Stimulated activated CD8-positive, alpha-beta memory T cell treated with anti-CD3 and anti-CD28 coated beads, Interleukin-12 subunit alpha, Interleukin-12 subunit beta, amount 100 ng/mL, for 1 hour (primary cell): ENCODE data around the gene MAN1A1.

ENCODE experiments used
- DNase-seq: peaks from one replicate; pipeline ENCODE4 v3.0.0-alpha.2; 2020; ENCODE audit warnings: low read depth

The MAN1A1 gene

GRCh38 chr6:119233312-119233984, 116.1 kb downstream of the MAN1A1 start:
- DNase-seq: no peak

- no peak for DNase-seq
Measured at GRCh38 chr6:119231394-119231793, 118.2 kb downstream of the MAN1A1 start.

- no peak for DNase-seq
Measured at GRCh38 chr6:119230160-119230559, 119.4 kb downstream of the MAN1A1 start.

GRCh38 chr6:119227377-119227776, 122.2 kb downstream of the MAN1A1 start:
- DNase-seq: no peak

- DNase-seq: no peak
Measured at GRCh38 chr6:119226089-119226488, 123.5 kb downstream of the MAN1A1 start.

- DNase-seq: no peak
Measured at GRCh38 chr6:119224095-119224701, 125.4 kb downstream of the MAN1A1 start.

- no peak for DNase-seq
Measured at GRCh38 chr6:119220452-119220851, 129.1 kb downstream of the MAN1A1 start.

- no peak for DNase-seq
Measured at GRCh38 chr6:119218548-119218947, 131.0 kb downstream of the MAN1A1 start.

- no peak for DNase-seq
Measured at GRCh38 chr6:119215885-119216590, 133.5 kb downstream of the MAN1A1 start.

- no peak for DNase-seq
Measured at GRCh38 chr6:119215309-119215708, 134.3 kb downstream of the MAN1A1 start.

GRCh38 chr6:119210596-119210995, 139.0 kb downstream of the MAN1A1 start:
- DNase-seq: no peak

GRCh38 chr6:119209452-119210205, 139.9 kb downstream of the MAN1A1 start:
- DNase-seq: no peak

- DNase-seq: no peak
Measured at GRCh38 chr6:119207971-119208725, 141.4 kb downstream of the MAN1A1 start.

GRCh38 chr6:119207327-119207726, 142.2 kb downstream of the MAN1A1 start:
- no peak for DNase-seq

- no peak for DNase-seq
Measured at GRCh38 chr6:119205911-119206618, 143.5 kb downstream of the MAN1A1 start.

- DNase-seq: no peak
Measured at GRCh38 chr6:119204719-119205118, 144.8 kb downstream of the MAN1A1 start.

GRCh38 chr6:119201480-119201879, 148.1 kb downstream of the MAN1A1 start:
- no peak for DNase-seq

- DNase-seq: no peak
Measured at GRCh38 chr6:119200512-119201175, 148.9 kb downstream of the MAN1A1 start.

GRCh38 chr6:119197271-119197670, 152.3 kb downstream of the MAN1A1 start:
- no peak for DNase-seq

- DNase-seq: no peak
Measured at GRCh38 chr6:119196715-119197114, 152.8 kb downstream of the MAN1A1 start.

GRCh38 chr6:119195848-119196247, 153.7 kb downstream of the MAN1A1 start:
- DNase-seq: no peak
